NB4 (cell line): ENCODE data around the gene NOS1.

Experiments
- CTCF ChIP-seq: IDR thresholded peaks from one replicate; pipeline ENCODE4 v1.5.1; 2012; ENCODE audit warnings: low read depth, low read length
- POLR2A ChIP-seq: IDR thresholded peaks from 2 replicates; pipeline ENCODE4 v1.6.1; 2011; ENCODE audit warnings: mild to moderate bottlenecking; ENCODE audit not compliant: insufficient read length; ENCODE audit errors: extremely low read depth

GRCh38 chr12:117262749-117263148 lies 98.7 kb downstream of the NOS1 start:
- TF ChIP-seq CTCF (no peak), POLR2A (no peak)
